ENCODE results near the gene KANSL2. TPM values are rescaled to one million over a fixed set of nuclear protein-coding genes. Genes with fewer than 3 reads are reported as not detected.

The KANSL2 gene
- total RNA-seq, 1 donor from 2014 or later: 38.3 TPM

DNA sequence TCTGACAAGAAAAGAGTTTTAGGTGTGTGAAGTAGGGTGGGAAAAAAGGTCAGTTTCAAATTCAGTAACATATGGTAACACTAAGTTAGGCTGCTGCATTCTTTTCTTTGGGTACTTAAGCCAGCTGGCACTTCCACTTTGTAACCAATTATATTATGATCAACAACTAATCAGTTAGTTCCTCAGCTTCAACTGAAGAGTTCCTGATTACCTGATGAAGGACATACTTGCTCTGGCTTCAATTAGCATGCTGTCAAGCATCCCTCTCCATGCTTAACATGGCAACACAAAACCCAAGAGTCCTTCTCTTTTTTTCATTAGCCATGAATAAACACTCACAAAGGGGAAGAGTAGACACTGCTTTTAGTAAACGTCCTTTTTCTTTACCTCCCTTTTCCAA lies 6.8 kb upstream of the KANSL2 start:
- H3K36me3 ChIP-seq: peaks cover 40% of the 10 kb centered on the region
- DNase-seq (no peak), ATAC-seq (no peak)
- H3K9me3 ChIP-seq: no peaks in the 10 kb centered on the region
- no peak overlapping the region for H3K4me3 ChIP-seq
- intact Hi-C loops (cut with DNase I): no loop called here
- no peaks in the 10 kb centered on the region for H3K27me3 ChIP-seq (ENCODE audit: low read depth)
- no peak overlapping the region for H3K27ac ChIP-seq
- H3K4me1 ChIP-seq: peaks cover 22% of the 10 kb centered on the region
- TF ChIP-seq, protein P1, sequence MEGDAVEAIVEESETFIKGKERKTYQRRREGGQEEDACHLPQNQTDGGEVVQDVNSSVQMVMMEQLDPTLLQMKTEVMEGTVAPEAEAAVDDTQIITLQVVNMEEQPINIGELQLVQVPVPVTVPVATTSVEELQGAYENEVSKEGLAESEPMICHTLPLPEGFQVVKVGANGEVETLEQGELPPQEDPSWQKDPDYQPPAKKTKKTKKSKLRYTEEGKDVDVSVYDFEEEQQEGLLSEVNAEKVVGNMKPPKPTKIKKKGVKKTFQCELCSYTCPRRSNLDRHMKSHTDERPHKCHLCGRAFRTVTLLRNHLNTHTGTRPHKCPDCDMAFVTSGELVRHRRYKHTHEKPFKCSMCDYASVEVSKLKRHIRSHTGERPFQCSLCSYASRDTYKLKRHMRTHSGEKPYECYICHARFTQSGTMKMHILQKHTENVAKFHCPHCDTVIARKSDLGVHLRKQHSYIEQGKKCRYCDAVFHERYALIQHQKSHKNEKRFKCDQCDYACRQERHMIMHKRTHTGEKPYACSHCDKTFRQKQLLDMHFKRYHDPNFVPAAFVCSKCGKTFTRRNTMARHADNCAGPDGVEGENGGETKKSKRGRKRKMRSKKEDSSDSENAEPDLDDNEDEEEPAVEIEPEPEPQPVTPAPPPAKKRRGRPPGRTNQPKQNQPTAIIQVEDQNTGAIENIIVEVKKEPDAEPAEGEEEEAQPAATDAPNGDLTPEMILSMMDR (IDR thresholded peaks at IDR 0.05): no peak

DNA sequence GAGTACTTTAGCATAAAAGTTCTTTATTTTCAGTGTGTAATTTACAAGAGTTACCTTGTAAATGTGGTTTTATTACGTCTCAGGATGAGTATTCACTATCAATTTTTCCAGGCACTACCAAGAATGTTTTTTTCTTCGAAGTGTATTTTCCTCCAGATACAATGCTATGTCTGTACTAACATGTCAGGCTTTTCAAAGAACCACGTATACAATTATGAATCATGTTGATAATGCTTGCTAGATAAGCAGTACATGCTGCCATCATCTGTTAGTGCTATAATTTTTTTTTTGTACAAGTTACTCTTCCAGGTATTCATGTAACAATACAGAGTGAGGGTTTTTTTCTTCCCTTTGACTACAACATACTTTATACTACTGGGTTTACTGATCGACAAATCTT lies 5.6 kb upstream of the KANSL2 start:
- H3K27me3 ChIP-seq (ENCODE audit: low read depth): no peaks in the 10 kb centered on the region
- H3K4me1 ChIP-seq: peaks cover 22% of the 10 kb centered on the region
- H3K27ac ChIP-seq: no peak overlapping the region
- no peak for ATAC-seq
- H3K9me3 ChIP-seq: no peaks in the 10 kb centered on the region
- H3K36me3 ChIP-seq: peaks cover 28% of the 10 kb centered on the region
- DNase-seq: no peak
- no peak overlapping the region for H3K4me3 ChIP-seq
- intact Hi-C loops (cut with DNase I): no loop called here
- TF ChIP-seq, protein P1 (IDR thresholded peaks at IDR 0.05): no peak

DNA sequence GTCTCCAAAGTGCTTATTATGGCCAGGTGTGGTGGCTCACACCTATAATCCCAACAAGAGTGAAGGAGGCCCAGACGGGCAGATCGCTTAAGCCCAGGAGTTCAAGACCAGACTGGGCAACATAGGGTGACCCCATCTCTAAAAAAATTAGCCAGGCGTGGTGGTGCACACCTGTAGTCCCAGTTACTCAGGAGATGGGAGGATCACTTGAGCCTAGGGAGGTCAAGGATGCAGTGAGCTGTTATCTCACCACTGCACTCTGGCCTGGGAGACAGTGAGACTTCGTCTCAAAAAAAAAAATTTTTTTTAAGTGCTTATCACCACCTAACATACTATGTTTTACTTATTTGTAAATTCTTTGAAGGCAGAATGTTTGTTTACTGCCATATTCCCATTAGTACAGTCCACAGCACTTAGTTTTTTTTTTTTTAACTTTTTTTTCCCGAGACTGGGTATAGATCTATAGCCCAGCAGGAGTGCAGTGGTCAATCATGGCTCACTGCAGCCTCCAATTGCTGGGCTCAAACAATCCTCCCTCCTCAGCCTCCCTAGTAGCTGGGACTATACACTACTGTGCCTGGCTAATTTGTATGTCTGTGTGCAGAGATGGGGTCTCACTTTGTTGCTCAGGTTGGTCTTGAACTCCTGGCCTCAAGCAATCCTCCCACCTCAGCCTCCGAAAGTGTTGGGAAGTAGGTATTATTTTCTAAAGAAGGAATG lies 4.7 kb upstream of the KANSL2 start:
- Histone ChIP-seq H3K27me3 (ENCODE audit: low read depth) (no peaks in the 10 kb centered on the region), H3K9me3 (no peaks in the 10 kb centered on the region), H3K4me1 (peaks cover 13% of the 10 kb centered on the region), H3K27ac (no peak overlapping the region), H3K36me3 (peaks cover 21% of the 10 kb centered on the region), H3K4me3 (no peak overlapping the region)
- no peak for ATAC-seq
- TF ChIP-seq, protein P1 (IDR thresholded peaks at IDR 0.05): no peak
- intact Hi-C loops (cut with DNase I): no loop called here
- DNase-seq: no peak

DNA sequence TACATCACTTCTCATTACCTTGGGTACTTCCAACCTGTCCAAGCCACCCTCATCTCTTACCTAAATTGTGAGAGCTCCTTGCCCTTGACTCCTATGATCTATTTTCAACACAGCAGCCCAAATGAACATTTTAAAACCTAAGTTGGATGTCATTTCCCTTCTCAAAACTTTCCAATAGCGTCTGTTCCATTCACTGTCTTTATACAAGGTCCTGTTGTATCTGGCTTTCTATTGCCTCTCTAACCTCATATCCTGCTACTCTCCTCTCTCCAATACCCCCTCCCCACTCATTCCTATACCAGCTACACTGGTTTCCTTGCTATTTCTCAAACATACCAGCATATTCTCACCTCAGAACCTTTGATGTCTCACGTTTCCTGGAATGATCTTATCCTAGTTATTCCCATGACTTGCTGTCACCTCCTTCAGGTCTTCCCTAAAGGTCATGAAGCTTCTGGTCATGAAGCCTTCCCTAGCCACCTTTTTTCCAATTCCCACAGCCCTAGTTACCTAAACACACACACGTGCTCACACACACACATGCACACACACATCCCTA lies 4.1 kb upstream of the KANSL2 start:
- TF ChIP-seq, protein P1 (IDR thresholded peaks at IDR 0.05): no peak
- ATAC-seq (no peak), DNase-seq (no peak)
- peaks cover 9% of the 10 kb centered on the region for H3K4me1 ChIP-seq
- peaks cover 18% of the 10 kb centered on the region for H3K36me3 ChIP-seq
- H3K9me3 ChIP-seq: no peaks in the 10 kb centered on the region
- no peak overlapping the region for H3K4me3 ChIP-seq
- no peaks in the 10 kb centered on the region for H3K27me3 ChIP-seq (ENCODE audit: low read depth)
- H3K27ac ChIP-seq: no peak overlapping the region
- intact Hi-C loops (cut with DNase I): no loop called here

DNA sequence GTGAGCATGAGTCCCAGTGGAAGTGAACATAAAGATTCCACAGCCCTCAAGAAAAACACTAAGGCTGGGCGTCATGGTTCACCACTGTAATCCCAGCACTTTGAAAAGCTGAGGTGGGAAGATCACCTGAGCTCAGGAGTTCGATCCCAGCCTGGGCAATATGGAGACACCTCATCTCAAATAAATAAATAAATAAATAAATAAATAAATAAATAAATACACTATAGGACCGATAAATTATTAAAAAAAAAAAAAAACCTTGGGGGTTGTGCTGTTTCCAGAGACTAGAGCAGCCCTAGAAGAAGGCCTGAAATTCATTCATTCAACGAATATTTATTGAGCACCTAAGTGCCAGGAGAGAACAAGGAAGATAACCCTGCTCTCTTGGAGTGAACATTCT lies 1.5 kb upstream of the KANSL2 start:
- TF ChIP-seq, protein P1 (IDR thresholded peaks at IDR 0.05): no peak
- intact Hi-C loops (cut with DNase I): no loop called here
- no peak for ATAC-seq

More for the DNA sequence above, 1.5 kb upstream of the KANSL2 start:
- DNase-seq: no peak
- Histone ChIP-seq H3K27me3 (ENCODE audit: low read depth) (no peaks in the 10 kb centered on the region), H3K4me3 (no peak overlapping the region), H3K4me1 (peaks cover 28% of the 10 kb centered on the region), H3K36me3 (peaks cover 21% of the 10 kb centered on the region), H3K9me3 (no peaks in the 10 kb centered on the region), H3K27ac (no peak overlapping the region)
